SK-N-SH (cell line): ENCODE results near the gene NXNL2.

Experiments used
- CHD2 ChIP-seq: fragments of 150-350 bp; IDR thresholded peaks from 2 replicates; pipeline ENCODE4 v1.6.1; 2018; ENCODE audit warnings: low read length; ENCODE audit not compliant: partially characterized antibody
- CTCF ChIP-seq: fragments of 200-600 bp; sonication (generic); IDR thresholded peaks from 2 replicates; pipeline ENCODE4 v1.6.1; 2017; ENCODE audit warnings: antibody characterized with exemption, mild to moderate bottlenecking, moderate library complexity

- TF ChIP-seq CTCF (no peak), CHD2 (no peak)
These were observed 52.2 kb downstream of the NXNL2 start for GRCh38 chr9:88587182-88587581.
